Urinary bladder (tissue), 4 donors: ENCODE measurements around the gene HCN1. TPM values are rescaled to one million over a fixed set of nuclear protein-coding genes. Genes with fewer than 3 reads are reported as not detected.
"Not testable (repeated sequence)": the region's sequence is repeated elsewhere in the genome, so short reads cannot be mapped to it uniquely, and the experiment has no call there.

ENCODE experiments used
- DNase-seq: peaks from one replicate; pipeline ENCODE4 v3.0.0-alpha.2; 2015; ENCODE audit errors: extremely low spot score
- H3K27ac ChIP-seq: one replicate; pipeline ENCODE4 v1.5.1; 2013; ENCODE audit warnings: low read depth, mild to moderate bottlenecking, moderate library complexity
- H3K36me3 ChIP-seq: one replicate; pipeline ENCODE4 v1.6.1; 2013; ENCODE audit warnings: mild to moderate bottlenecking, moderate library complexity; ENCODE audit not compliant: insufficient read depth
- H3K4me1 ChIP-seq: one replicate; pipeline ENCODE4 v1.6.1; 2013; ENCODE audit warnings: mild to moderate bottlenecking, moderate library complexity; ENCODE audit not compliant: insufficient read depth
- H3K4me3 ChIP-seq: one replicate; pipeline ENCODE4 v1.5.1; 2013; ENCODE audit warnings: low read depth, low read length
- WGBS: extraction: QIAGEN DNeasy Blood & Tissue Kit; methylation state at CpG from one replicate; pipeline ENCODE4 v1.1.7; 2013; 5-methylcytosine and 5-hydroxymethylcytosine counted together
- polyA plus RNA-seq: library from polyadenylated mRNA; stranded (reverse); fragments of 200-250 nt; gene quantifications from one replicate; pipeline ENCODE4 v1.2.3, GENCODE V29; 2013
- total RNA-seq: library from RNA; depleted of rRNA; stranded (reverse); fragments of >200 nt; gene quantifications from one replicate; pipeline ENCODE4 v1.2.3, GENCODE V29; 2014
- donor health status: healthy with polysubstance abuse.
- donor health status: healthy.

HCN1 gene
- total and polyA plus RNA-seq, 2 donors = 0.04 to 0.26 TPM

DNA sequence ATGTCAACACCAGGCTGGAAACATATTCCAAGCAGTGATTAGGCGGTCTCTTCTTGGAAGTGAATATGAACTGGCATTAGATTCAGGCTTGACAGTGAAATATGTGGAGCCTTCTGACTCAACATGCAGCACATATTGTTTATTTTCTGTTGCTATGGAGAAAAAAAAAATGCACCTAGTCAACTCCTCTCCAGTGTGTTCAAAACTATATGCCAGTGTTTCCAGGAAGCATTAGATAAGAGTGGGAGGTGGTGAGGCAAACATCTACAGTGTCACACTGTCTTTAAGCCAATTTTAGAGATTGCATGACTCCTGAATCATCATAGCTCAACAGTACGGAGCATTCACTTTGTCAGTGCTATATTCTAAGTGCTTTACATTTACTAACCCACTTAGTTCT lies 117.9 kb downstream of the HCN1 start:
- no peak overlapping the region for H3K27ac ChIP-seq
- 52% methylated on average over 2 of the region's 2 CpGs for WGBS
- H3K4me3 ChIP-seq = no peak overlapping the region
- H3K4me1 ChIP-seq = no peaks in the 10 kb centered on the region
- no peak for DNase-seq
- H3K36me3 ChIP-seq = no peaks in the 10 kb centered on the region

- H3K36me3 ChIP-seq = no peaks in the 10 kb centered on the region
- H3K4me3 ChIP-seq = no peak overlapping the region
- H3K27ac ChIP-seq = no peak overlapping the region
- no peaks in the 10 kb centered on the region for H3K4me1 ChIP-seq
- no peak for DNase-seq
- WGBS = 12% methylated on average over 1 of the region's 1 CpG
These were observed 127.4 kb downstream of the HCN1 start for GRCh38 chr5:45568813-45569212.

DNA sequence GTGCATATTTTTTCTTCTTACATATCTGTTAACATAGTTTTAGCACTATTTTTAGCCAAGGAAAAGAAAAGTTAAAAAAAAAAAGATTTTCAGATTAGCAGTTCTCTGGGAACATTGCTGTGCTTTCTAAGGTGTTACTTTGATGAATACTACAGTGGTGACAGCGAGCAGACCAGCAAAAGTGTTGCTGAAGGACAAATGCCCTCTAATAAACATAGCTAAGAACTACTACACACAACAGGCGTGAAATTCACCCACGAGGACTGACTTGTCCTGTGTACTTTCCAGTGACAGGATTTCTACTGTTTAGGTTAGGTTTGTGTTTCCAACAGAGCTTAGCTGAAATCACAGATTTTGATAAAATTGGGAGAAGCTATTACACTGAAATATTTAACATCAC lies 153.8 kb downstream of the HCN1 start:
- WGBS = 26% methylated on average over 3 of the region's 3 CpGs
- no peaks in the 10 kb centered on the region for H3K4me1 ChIP-seq
- no peak overlapping the region for H3K4me3 ChIP-seq
- no peaks in the 10 kb centered on the region for H3K36me3 ChIP-seq
- DNase-seq = no peak
- no peak overlapping the region for H3K27ac ChIP-seq

DNA sequence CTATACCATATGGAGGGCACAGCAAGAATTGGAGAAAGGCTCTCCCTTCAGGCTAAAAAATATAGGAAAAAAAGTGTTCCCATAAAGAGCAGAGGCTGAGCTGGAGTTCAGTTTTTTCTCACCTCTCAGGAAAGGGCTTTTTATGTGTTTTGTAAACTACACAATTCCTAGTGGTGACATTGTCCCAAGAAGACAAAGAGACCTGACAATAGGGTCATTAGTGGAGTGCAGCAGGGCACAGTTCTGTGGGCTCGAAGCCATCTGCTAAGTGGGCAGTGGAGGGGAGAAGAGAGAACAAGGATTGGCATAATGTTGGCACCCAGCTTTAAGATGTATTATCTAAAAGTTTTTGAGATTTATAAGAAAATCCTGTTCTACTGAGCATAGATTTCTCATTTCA lies 162.5 kb downstream of the HCN1 start:
- Histone ChIP-seq H3K27ac (no peak overlapping the region), H3K4me1 (no peaks in the 10 kb centered on the region)
- 78% methylated on average over 1 of the region's 1 CpG for WGBS

DNA sequence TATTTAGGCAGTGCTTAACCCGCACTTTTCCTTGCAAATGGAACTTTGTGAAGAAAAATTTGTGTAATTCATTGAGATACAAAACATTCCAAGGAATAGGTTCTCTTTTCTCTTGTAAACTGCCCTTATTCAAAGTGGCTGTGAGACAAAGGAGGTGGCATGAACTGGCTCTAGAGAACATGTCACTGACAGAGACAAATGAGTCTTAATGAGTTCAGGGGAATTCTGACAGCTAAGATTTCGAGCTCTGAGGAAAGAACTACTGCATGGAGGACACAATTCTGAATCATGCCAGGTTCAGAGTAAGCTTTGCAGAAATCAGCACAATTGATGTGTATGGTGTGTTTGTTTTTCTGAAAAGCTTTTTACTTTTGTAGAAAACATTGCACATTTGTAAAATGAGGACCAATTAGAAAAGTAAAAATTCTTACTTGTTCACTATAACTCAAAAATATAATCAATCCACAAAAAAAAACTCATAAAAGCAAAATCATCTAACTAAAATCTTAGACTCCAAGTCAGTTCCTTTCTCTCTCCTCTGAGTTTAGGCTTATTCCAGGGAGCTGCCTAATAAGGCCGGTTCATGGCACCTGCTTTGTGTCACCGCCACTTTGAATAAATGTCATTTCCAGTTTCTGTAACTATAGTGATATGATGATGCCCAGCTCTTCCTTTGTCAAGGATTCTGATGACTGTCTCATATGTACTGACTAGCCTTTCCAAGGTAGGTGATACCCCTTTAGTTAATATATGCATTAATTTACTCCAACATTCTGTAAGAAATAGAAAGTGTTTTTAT lies 163.2 kb downstream of the HCN1 start:
- Histone ChIP-seq H3K27ac (no peak overlapping the region), H3K4me3 (no peak overlapping the region), H3K36me3 (no peaks in the 10 kb centered on the region), H3K4me1 (no peaks in the 10 kb centered on the region)
- no peak for DNase-seq
- WGBS = 40% methylated on average over 4 of the region's 4 CpGs

More for the DNA sequence above, 162.5 kb downstream of the HCN1 start:
- Histone ChIP-seq H3K4me3 (no peak overlapping the region), H3K36me3 (no peaks in the 10 kb centered on the region)
- DNase-seq = no peak

DNA sequence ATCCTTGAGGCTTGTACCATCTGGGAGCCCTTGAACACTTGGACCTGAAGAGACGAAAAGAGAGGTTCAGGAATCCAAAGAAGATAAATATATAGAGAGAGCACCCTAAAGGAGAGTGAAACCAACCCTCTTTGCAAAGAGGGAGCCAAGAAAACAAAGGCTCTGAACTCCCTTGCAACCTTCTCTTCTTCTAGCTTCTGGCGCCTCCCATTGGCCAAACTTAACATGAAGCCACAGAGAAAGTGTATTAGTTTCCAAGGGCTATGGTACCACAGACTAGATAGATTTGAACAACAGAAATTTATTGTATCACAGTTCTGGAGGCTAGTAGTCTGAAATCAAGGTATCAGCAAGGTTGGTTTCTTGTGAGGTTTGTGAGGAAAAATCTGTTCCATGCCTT lies 175.1 kb downstream of the HCN1 start:
- DNase-seq = no peak
- no peak overlapping the region for H3K4me3 ChIP-seq
- 19% methylated on average over 2 of the region's 2 CpGs for WGBS

GRCh38 chr5:45512521-45512920 lies 183.7 kb downstream of the HCN1 start:
- Histone ChIP-seq H3K4me3 (no peak overlapping the region), H3K27ac (no peak overlapping the region), H3K4me1 (no peaks in the 10 kb centered on the region), H3K36me3 (no peaks in the 10 kb centered on the region)
- WGBS = 62% methylated on average over 1 of the region's 1 CpG
- DNase-seq = no peak

More for the DNA sequence above, 175.1 kb downstream of the HCN1 start:
- Histone ChIP-seq H3K36me3 (no peaks in the 10 kb centered on the region), H3K4me1 (no peaks in the 10 kb centered on the region), H3K27ac (no peak overlapping the region)

DNA sequence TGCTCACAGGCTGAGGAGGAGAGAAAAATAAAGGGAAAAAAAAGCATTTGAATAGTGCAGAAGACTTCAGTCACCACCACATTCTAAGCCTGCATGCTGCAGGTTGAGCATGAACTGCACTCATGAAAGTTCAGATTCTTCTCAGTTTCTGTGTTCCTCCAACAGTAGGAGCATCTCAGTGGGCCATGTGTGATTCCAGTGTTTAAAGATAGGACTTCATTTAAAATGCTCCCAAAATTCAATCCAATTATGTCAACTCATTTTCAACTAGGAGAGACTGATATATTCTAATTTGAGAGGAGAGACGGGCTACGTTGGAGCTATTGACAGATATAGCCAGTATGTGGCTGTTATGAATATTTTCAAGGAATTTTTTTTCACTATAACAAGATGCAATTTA lies 186.8 kb downstream of the HCN1 start:
- Histone ChIP-seq H3K4me3 (no peak overlapping the region), H3K27ac (no peak overlapping the region), H3K4me1 (no peaks in the 10 kb centered on the region), H3K36me3 (no peaks in the 10 kb centered on the region)
- DNase-seq = no peak
- 91% methylated on average over 2 of the region's 2 CpGs for WGBS

- DNase-seq = no peak
- H3K36me3 ChIP-seq = no peaks in the 10 kb centered on the region
- 72% methylated on average over 1 of the region's 1 CpG for WGBS
These were observed 188.0 kb downstream of the HCN1 start for GRCh38 chr5:45508135-45508534.

GRCh38 chr5:45507178-45507577 lies 189.0 kb downstream of the HCN1 start:
- no peak overlapping the region for H3K27ac ChIP-seq
- H3K36me3 ChIP-seq = no peaks in the 10 kb centered on the region
- 33% methylated on average over 1 of the region's 1 CpG for WGBS
- H3K4me1 ChIP-seq = no peaks in the 10 kb centered on the region
- H3K4me3 ChIP-seq = no peak overlapping the region
- no peak for DNase-seq

More at GRCh38 chr5:45508135-45508534, 188.0 kb downstream of the HCN1 start:
- Histone ChIP-seq H3K27ac (no peak overlapping the region), H3K4me3 (no peak overlapping the region), H3K4me1 (no peaks in the 10 kb centered on the region)

- H3K27ac ChIP-seq, DNase-seq, H3K4me1 ChIP-seq, H3K36me3 ChIP-seq, H3K4me3 ChIP-seq: not testable (repeated sequence)
- 92% methylated on average over 11 of the region's 11 CpGs for WGBS
These were observed 197.2 kb downstream of the HCN1 start for GRCh38 chr5:45499006-45499405.

DNA sequence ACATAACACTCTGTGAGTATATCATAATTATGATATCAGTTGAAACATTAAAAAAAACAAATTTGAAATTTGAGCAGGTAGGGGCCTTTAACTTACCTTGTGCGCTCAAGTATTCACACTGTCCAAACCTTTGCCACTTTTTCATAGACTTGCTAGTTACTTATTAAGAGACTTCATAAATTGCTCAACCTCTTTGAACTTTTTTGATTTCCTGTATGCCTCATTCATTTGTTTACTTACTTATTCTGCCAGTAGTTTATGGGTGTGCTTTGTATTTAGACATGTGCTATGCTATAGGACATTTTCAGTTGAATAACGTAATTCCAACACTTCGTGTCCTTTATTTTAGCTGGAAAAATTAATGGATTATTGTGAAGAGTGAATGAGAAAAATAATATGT lies 204.8 kb downstream of the HCN1 start:
- WGBS = 91% methylated on average over 3 of the region's 3 CpGs
- no peaks in the 10 kb centered on the region for H3K4me1 ChIP-seq
- H3K36me3 ChIP-seq = no peaks in the 10 kb centered on the region
- H3K4me3 ChIP-seq = no peak overlapping the region
- H3K27ac ChIP-seq = no peak overlapping the region
- no peak for DNase-seq

DNA sequence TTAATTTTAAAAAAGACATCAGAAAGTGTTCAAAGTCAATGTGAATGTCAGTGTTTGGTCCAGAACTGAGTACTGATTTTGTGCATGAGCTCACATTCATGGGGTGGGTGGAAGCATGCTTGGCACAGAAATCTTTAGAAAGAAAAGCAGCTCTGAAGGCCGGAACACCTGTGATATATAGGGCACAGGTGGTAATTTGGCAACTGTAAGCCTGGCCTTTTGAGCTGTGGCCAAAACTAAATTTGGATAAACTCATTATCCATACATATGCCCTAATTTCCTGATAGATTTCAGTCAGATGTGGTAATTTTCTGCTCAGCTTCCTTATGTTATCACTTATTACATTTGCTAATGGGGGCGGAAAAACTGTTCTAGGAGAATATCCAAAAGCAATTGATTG lies 211.4 kb downstream of the HCN1 start:
- no peak overlapping the region for H3K27ac ChIP-seq
- no peak overlapping the region for H3K4me3 ChIP-seq
- H3K36me3 ChIP-seq = no peaks in the 10 kb centered on the region
- no peak for DNase-seq
- no peaks in the 10 kb centered on the region for H3K4me1 ChIP-seq
- WGBS = 91% methylated on average over 2 of the region's 2 CpGs

DNA sequence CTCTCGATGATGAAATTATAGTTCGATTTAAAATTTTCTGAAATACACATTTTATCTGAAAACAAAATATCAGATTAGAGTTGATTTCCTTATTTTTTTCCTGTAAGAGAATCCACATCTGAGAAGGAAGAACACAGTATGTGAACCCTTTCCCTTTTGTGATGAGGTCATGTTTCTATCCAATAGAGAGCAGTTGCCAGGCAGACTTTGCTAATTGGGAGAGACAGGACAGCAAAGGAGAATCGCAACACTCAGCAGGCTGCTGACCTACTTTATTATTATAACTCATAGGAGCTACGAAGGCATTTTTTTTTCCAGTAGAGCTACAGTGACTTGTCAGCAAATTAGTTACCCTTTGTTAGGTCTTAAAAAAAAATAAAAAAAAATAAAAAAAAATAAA lies 242.1 kb downstream of the HCN1 start:
- no peak overlapping the region for H3K4me3 ChIP-seq
- no peaks in the 10 kb centered on the region for H3K36me3 ChIP-seq
- WGBS = 41% methylated on average over 4 of the region's 4 CpGs
- H3K4me1 ChIP-seq = no peaks in the 10 kb centered on the region
- no peak for DNase-seq
- no peak overlapping the region for H3K27ac ChIP-seq
